HG03565 (cell line): Measurements from ENCODE around the gene SLC16A13.
"Not testable (repeated sequence)": the region's sequence is repeated elsewhere in the genome, so short reads cannot be mapped to it uniquely, and the experiment has no call there.

Experiments used
- ATAC-seq: cut with Tn5 transposase; IDR thresholded peaks from one replicate; pipeline ENCODE4 v1.9.1; 2021; ENCODE audit warnings: mild to moderate bottlenecking, moderate library complexity; ENCODE audit not compliant: unreplicated experiment

The SLC16A13 gene

DNA sequence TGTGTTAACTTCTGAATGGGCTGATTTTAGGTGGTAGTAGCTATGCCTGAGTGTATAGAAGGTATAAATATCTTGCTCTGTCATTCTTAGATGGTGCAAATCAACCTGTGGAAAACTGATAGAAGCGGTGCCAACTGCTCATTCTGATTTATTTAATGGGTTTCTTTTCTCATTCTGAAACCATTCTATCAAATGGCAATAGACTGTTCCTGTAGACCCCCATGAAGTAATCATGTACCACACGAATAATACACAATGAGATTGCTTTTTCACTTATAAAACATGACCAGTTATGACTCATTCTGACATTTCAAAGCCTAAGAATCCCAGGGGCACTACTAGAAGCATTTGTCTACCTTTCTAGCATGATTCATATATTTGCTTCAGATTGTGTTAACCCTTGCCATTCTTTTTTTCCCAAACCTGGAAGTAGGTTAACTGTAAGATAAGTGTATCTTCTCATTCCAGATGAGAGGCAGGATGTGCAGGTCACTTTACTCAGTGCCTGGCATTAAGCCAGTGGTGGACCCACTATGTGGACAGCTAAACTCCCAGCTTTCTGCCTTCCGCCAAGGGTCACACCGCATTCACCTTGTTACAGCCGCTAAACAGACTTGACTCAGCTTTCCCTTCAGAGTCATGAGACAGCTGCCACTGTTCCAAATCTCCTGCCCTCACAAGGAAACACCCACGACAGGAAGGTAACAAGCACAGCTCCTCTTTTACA, 24.5 kb downstream of the SLC16A13 start:
- ATAC-seq = no peak

DNA sequence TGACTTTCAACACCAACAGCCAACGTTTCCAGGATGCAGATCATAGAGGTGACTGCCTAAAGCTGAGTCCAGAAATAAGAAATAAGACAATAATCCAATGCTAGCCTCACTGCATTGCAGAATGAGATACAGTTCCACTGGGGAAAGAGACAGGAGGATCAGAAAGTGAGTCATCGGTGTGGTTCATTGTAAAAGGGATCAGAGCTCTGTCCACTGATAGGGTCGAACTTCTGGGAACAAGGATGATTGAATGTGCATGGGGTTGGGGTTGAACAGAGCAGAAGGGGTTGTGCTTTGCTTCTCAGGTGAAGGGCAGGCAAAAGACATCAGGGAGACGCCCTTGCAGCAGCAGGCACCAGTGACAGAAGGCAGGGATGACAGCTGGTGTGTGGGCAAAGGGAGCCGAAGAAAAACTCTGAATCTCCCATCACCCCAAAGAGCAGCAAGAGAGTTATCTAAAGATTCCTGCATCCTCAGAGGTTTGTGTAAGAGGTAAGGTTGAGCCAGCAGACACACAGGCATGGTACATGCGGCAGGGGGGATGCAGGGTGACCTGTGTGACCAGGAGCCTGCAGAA, 27.8 kb downstream of the SLC16A13 start:
- ATAC-seq = no peak

DNA sequence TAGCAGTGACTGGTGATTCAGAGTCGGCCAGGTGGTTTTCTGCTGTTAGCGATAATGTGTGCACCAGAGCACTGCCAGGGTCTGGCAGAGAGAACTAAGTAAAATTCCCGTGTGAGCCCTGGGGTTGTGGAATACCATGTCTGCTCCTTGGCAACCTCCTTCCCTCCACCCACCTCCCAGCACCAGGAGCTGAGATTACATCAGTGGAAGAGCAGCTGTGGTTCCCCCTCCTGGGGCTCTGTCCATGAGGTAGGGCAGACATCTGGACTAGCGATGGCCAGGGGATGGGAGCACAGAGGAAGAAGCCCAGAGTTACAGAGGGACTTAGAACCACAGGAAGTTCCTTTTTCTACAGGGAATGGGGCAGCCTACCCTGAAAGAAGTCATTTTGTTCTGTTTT, 28.4 kb downstream of the SLC16A13 start:
- ATAC-seq = no peak

DNA sequence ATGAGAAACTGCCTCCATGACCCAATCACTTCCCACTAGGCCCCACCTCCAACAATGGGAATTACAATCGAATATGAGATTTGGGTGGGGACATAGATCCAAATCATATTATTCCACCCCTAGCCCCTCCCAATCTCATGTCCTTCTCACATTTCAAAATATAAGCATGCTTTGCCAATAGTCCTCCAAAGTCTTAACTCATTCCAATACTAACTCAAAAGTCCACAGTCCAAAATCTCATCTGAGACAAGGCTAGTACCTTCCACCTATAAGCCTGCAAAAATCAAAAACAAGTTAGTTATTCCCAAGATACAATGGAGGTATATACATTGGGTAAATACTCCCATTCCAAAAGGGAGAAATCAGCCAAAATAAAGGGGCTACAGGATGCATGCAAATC, 31.4 kb downstream of the SLC16A13 start:
- ATAC-seq = no peak

DNA sequence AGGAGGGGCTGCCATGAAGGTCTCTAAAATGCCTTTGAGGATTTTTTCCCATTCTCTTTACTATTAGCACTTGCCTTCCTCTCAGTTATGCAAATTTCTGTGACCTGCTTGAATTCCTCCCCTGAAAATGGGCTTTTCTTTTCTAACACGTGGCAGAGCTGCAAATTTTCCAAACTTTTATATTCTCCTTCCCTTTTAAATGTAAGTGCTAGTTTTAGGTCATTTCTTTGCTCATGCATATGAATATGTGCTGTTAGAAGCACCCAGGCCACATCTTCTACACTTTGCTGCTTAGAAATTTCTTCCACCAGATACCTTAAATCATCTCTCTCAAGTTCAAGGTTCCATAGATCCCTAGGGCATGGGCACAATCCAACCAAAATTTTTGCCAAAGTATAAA, 32.5 kb downstream of the SLC16A13 start:
- no peak for ATAC-seq

DNA sequence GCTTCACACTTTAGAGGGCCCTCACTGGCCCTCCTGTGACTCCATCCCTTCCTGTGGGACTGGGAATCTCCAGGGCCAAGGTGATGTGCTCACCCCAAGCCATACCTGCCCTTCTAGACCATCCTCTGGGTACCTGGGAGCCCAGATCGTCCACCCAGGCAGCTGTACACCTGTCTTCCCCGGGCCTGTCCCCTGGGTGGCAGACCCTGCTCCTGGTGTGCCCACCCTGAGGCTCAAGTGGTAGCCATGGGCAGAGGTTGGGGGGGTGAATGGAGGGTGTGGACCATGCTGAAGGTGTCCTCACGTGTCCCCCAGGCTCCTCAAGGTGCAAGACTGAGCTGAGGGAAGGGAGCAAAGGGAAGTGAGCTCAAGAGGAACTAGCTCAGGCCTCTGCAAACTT, 34.9 kb downstream of the SLC16A13 start:
- ATAC-seq = no peak

DNA sequence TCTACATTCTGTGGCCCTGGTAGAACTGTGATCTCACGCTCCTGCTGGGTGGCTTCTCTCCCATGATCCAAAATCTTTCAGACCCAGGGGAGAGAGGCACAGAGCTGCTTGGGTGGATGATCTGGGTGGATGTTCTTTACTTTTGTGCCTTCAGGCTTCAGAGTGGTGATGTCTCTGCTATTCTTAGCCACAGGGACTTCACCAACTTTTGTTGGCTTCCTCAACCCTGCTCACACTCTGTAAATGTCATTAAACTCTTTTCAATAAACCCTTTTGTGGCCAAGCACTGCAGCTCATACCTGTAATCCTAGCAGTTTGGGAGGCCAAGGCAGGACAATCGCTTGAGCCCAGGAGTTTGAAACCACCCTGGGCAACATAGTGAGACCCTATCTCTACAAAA, 36.6 kb downstream of the SLC16A13 start:
- ATAC-seq = no peak

DNA sequence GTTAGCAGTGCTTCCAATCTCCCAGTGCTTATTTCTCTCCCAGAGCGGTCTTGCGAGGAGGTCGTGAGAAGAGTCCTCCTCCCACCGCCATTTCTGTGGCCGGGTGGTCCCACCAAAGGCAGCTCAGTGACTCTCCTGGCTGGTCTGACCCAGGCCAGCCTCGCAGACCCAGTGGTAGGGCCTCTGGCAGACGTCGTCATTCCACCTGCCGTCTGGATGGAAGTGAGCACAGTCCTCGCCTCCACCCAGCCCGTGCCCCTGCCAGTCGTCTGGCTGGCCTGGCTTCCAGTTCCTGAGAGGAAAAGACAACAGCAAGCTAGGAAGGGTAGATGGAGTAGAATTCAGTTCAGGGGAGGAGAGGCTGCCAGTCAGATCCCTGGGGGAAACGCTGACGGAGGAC, 39.1 kb downstream of the SLC16A13 start:
- ATAC-seq = no peak

DNA sequence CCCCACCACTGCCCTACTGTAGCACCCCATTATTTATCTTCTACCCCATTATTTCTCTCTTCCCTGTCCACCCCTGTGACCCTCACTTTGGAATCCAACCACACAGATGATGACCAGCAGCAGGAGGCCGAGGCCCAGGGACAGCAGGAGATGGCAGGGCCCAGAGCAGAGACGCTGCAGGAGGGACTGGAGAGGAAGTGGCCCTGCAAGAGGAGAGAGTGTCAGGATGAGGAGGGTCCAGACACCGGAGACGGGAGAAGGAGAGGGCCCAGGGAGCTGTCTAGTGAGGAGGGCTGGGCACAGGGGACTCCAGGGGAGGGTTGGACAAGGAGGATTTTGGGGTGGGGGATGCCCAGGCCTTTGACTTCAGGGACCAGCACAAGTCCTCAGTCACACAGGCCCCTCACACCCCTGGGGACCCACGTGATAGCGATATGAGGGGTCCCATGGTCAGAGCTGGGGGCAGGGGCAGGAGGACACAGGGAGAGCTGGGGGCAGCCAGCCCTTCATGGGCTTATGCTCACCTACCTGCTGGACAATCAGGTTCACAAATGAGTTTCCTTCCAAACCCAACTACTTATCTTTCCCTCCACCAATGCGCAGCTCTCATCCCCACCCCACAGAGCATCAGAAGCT, 42.2 kb downstream of the SLC16A13 start:
- ATAC-seq = no peak

DNA sequence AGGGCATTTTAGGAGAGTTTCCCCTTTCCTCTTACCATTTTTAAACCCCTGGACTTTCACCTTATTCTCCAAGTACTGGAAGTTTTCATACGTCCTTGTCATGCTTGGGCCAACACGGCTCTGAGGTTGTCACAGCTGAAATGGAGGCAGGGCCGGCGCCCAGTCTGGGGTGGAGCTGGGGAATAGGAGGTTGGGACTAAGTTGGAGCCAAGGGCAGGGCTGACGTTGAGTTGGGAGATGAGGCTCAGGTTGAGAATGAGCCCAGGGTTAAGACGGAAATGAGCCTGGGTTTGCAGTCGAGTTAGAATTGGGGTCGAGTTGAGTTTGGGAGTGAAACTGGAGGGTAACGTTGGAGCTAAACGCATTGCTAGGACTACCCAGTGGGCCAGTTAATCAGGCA, 42.9 kb downstream of the SLC16A13 start:
- no peak for ATAC-seq

DNA sequence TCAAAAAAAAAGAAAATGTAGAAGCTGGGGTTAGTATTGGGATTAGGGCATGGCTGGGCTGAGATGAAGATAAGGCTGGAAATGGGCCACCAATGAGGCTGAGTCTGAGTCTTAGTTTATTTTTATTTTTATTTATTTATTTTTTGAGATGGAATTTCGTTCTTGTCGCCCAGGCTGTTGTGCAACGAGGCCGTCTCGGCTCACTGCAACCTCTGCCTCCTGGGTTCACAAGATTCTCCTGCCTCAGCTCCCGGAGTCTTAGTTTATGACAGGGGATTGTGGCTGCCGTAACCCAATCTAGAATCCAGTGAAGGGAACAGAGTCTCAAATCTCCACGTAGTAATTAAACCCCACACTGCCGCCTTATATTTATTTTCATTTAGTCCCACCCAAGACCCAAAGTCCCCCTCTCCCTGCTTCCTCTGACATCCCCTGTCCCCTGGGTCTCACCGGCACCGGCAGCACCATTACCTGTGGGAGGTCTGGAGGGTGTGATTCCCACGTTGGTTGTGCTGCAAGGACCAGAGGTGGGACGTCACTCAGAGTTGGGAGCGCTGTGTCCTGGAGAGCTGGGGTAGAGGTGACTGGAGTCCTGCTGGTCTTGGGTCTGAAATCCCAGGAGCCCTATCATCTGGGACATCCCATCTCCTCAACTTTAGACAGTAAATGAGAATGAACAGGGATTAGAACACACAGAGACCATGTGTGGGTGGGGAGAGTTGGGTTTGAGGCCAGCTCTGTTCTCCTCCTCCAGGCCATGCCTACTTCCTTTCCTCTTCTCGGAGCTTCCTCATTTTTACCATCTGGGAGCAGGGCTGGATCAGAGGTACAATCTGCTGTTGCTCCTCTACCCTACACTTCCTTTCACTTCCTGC, 44.0 kb downstream of the SLC16A13 start, which contains the start of gene CLEC10A:
CLEC10A (minus strand) TSS at position 671 of the 875 bp plus-strand sequence. CDS start 1,439 bp downstream, outside the sequence.
- ATAC-seq = no peak

DNA sequence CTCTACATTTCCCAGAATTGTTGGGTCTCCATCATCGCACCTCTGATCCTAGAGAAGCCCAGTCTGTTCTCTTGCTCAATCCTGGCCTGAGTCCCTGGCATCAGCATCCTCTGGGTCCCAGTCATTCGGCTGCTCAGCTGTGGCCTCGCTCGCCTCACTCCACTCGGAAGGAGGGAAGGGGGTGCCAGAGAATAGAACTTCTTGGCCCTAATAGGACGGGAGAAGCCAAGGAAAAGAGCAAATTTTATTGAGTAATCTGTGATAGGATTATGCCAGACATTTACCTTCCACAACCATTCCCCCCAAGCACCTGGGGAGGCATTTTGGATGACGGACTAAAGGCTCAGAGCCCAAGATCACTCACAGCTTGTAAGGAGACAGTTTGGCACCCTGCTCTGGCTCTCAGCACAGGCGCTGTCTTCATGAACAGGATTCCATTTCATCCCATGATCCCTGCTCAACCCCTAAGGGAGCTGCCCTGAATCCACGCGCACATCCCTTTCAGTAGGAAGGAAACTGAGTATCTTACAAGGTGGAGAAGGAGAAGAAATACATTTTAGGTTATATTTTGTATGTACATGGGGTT, 44.7 kb downstream of the SLC16A13 start:
- ATAC-seq = no peak

DNA sequence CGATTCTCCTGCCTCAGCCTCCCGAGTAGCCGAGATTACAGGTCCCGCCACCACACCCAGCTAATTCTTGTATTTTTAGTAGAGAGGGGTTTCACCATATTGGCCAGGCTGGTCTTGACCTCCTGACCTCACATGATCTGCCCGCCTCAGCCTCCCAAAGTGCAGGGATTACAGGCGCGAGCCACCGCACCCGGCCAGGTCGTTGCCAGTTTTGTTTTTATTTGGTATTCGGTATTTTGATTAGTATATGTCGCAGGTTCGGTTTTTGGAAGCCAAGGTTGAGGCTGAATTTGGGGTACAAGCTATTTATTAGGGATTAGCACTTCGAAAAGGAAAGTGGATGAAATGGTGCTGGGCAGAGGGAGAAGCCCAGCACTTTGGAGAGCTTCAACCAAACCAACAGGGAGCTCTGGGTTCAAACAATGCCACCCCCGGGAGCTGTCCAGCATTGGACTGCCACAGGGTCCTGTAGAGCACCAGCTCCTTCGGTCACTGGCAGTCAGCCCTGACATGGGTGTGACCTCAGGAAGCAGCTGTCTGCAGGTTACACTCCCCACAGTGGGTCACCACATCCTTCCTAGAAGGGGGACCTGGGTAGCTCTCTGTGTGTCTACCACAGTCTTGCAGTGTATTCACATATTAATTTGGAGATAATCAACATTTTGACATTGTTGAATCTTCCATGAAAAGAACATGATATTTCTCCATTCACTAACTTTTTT, 45.7 kb downstream of the SLC16A13 start:
- ATAC-seq = no peak

DNA sequence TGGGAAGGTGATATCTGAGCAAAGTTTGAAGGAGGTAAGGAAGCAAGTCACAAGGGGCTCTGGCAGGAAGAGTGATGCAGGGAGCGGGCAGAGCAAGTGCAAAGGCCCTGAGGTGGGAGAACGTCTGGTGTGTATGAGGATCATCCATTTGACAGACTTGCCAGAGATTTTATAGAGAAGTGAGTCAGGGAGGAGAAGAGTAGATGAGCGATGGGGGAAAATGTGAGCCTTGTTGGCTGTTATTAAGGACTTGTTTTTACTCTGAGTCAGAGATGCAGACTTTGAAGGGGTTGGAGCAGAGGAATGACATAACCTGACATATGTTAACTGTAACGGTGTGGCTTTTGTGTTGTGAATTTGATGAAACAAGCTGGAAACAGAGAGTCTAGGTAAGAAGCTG, 47.8 kb downstream of the SLC16A13 start:
- ATAC-seq = no peak

DNA sequence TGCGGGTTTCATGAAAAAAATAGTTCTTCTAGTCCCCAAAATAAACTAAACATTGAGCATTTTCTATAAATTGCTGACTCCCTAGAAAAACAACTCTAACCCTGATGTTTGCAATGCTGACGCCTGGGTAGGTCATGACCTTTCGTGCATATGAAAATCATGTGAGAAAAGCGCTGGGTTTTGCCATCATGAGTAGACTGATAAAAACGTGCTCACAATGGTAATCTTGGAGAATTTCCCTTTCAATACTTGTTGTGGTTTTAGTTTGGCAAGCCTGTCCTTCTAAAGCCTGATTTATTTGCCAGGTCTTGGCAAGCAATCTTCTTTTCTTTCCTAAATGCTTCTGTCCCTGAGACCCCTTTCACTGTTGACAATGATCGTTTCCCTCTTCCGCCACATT, 48.3 kb downstream of the SLC16A13 start:
- ATAC-seq = no peak

DNA sequence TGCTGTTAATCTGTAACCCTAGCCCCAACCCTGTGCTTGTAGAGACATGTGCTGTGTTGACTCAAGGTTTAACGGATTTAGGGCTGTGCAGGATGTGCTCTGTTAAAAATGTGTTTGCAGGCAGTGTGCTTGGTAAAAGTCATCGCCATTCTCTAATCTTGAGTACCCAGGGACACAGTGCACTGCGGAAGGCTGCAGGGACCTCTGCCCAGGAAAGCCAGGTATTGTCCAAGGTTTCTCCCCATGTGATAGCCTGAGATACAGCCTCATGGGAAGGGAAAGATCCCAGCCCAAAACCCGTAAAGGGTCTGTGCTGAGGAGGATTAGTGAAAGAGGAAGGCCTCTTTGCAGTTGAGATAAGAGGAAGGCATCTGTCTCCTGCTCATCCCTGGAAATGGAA, 52.6 kb downstream of the SLC16A13 start:
- ATAC-seq = not testable (repeated sequence)

DNA sequence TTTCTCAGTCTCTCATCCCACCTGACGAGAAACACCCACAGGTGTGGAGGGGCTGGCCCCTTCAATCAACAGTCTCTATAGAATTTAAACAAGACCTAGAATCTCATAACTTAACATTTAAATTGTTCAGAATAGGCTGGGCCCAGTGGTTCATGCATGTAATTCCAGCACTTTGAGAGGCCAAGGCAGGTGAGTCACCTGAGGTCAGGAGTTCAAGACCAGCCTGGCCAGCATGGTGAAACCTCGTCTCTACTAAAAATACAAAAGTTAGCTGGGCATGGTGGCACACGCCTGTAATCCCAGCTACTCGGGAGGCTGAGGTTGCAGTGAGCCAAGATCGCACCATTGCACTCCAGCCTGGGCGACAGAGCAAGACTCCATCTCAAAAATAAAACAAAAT, 53.8 kb downstream of the SLC16A13 start:
- not testable (repeated sequence) for ATAC-seq
